NCI-H526 (cell line): ENCODE data around the gene CNOT1.
"Not testable (repeated sequence)": the region's sequence is repeated elsewhere in the genome, so short reads cannot be mapped to it uniquely, and the experiment has no call there.

ENCODE experiments used
- DNase-seq, 2 experiments: peaks; one replicate each; lab custom pipeline; 2025; lab: John Stamatoyannopoulos, UW

Gene CNOT1

DNA sequence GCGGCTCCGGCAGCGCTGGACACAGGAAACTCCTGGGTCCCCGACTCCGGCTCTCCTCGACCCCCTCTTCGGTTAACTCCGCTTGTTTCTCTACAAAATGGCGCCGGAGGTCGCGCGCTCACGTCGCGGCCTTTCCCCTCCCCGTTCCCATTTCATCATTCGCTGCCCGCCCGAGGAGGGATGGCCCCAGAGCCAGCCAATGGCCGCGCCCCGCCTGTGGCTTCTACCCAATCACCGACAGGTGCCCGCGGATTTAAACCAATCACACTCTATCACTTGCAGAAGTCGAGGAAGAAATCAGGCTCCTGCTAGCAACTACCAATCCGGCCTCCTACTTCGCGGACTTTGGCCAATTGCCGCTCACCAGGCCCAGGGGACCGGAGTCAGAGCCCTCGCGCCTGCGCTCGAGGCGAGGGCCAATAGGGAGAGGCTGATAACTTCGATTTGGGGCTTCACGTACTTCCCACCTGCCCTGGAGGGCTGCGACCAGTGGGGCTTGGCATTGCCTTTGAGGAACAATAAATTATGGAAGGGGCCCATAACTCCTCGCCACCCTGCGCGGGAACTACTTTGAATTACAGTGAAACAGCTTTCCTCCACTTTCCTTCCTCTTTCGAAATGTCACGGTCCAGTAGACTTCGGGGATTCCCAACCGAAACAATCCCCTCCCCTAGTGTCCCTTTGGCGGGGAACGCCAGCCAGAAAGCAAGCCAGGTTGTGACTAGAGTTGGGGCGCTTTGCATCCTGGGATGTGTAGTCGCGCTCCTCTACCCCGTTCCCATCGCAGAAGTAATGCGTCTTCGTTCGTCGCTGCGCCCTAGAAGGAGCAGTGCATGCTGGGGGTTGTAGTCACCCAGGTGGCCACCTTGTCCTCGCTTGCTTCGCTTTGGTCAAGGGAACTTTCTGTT lies at the start of gene CNOT1:
Gene CNOT1 (minus strand): TSS at position 94 of the 908 bp plus-strand sequence. CDS start 30,489 bp downstream, outside the sequence.
- DNase-seq = peak; percentile 96

- no peak for DNase-seq
Observed at GRCh38 chr16:58678716-58679115, 49.1 kb upstream of the CNOT1 start.

- no peak for DNase-seq
Observed at GRCh38 chr16:58678269-58678668, 48.6 kb upstream of the CNOT1 start.

- no peak for DNase-seq
Observed at GRCh38 chr16:58670946-58671583, 41.4 kb upstream of the CNOT1 start.

- DNase-seq = no peak
Observed at GRCh38 chr16:58670177-58670576, 40.6 kb upstream of the CNOT1 start.

DNA sequence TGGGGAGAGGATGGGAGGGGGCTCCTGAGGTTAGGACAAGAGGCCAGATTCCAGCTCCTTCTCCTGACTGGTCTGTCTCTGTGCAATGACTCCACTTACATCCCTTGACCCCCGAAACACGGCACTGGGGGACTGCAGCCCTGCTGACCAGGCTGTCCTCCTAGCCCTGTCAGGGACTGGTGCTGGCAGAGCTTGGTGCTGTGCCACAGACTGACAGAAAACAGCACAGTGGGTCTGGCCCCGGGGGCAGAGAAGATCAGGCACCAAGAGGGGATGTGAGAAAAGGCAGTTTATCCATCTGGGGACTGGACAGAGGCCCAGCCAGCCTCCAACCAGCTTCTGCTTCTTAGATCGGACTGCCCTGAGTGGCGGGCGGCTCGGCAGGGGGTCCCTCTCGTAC lies 35.6 kb upstream of the CNOT1 start:
- no peak for DNase-seq

- peak in 1 of 2 experiments; percentile 60 for DNase-seq
Observed at GRCh38 chr16:58661199-58661830, 31.7 kb upstream of the CNOT1 start.

GRCh38 chr16:58659911-58660310 lies 30.3 kb upstream of the CNOT1 start:
- DNase-seq = not testable (repeated sequence)

- no peak for DNase-seq
Observed at GRCh38 chr16:58658796-58659211, 29.2 kb upstream of the CNOT1 start.

- DNase-seq = no peak
Observed at GRCh38 chr16:58656899-58657298, 27.3 kb upstream of the CNOT1 start.

DNA sequence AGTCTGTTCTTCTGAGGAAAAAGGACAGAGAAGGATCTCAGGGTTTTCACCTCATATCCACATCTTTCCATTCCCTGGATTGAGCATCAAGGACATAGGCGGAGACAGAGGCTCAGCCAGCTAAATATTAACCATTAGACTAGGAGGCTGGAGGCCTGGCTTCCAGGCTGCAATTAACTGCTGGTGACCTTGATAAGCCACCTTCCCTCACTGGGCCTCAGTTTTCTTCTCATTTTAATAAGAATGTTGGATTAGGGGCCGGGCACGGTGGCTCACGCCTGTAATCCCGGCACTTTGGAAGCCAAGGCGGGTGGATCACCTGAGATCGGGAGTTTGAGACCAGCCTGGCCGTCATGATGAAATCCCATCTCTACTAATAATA lies 25.6 kb upstream of the CNOT1 start:
- no peak for DNase-seq

DNA sequence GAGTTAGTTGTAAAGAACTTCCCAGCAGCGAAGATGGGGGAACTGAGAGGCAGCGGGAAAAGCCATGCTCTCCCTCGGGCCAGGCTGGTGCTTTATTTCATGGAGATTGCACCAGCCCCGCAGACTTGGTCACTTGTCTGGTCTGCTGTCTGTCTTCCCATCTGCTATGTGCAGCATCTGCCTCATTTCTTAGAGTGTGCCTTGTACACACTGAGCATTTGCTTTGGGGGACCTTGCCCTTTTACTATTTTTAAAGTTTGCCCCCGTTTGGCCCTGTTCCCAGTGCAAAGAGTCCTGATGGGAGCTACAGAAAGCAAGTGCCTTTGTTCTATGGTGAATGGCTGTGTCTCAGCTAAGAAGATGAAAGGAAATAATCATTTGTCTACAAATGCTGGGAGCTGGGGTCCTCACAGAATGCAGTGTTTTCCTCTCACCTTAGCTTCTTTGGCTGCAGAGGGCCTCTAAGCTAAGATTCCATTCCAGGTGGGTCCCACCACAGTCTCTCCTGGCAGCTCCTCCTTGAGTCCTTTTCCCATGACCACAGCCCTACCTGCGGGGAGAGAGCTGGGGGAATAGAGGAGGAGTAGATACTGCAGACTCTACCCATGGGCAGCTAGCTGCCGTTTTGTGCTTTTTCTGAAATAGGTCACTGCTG lies 25.1 kb upstream of the CNOT1 start:
- DNase-seq = no peak

DNA sequence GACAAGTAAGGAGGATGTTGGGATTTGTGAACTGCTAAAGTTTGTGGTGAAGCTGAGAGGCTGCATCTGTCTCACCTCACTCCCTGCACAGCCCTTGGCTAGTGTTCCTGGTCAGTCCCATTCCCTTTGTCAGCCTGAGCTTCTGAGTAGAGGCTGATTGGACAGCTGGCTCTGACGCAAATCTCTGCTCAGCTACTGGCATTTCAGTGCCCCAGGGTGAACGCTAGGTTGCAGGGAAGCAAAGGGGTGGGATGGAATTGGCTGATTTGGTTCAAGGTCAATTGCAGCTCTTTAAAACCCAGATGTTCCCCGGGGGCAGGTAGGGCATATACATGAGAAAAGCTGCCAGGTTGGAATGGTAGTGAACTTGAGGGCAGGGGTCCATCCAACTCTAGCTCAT lies 23.1 kb upstream of the CNOT1 start:
- DNase-seq = no peak

GRCh38 chr16:58651965-58652348 lies 22.3 kb upstream of the CNOT1 start:
- DNase-seq = no peak

- DNase-seq = no peak
Observed at GRCh38 chr16:58649707-58650106, 20.1 kb upstream of the CNOT1 start.

DNA sequence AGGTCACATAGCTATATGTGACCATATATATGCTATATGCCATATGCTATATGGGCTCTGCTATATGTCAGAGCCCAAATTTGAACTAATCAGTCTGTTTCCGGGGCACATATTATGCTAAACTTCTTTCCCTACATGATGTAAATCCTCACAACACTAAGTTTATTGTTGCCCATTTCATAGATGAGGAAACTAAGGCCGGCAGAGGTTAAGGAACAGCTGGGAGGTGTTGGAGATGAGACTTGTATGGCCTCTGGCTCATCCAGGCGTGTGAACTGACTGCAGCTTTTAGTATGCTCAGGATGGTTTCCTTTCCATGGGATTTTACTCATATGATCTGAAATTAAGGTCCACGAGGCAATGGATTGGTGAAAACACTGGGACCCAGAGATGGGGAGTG lies 17.5 kb upstream of the CNOT1 start:
- no peak for DNase-seq

DNA sequence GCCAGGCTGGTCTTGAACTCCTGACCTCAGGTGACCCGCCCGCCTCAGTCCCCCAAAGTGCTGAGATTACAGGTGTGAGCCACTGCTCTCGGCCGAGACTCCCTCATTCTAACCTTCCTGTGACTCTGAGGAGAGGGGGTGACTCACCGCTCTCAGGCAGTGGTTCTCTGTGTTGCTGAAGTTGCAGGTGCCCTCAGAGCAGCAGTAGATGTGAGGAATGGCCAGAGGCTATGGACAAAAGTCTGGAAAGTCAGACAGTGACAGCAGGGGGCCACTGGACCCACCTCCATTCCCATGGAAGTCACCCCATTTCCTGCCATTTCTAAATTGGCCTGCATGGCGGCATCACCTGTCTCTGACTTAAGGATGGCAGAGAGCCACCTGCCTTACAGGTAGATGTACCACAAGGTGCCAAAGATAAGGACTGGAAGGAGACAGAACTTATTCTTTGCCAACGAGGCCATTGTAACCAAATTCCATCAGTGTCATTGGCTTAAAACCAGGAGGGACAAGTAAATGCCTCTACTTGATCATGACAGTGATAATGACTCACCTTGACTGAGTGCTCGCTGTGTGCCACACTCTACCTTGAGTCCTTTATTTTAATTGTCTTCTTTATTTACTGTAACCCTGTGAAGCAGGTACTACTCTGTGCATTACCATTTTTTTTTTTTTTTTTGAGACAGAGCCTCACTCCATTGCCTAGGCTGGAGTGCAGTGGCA lies 15.3 kb upstream of the CNOT1 start:
- DNase-seq = no peak

DNA sequence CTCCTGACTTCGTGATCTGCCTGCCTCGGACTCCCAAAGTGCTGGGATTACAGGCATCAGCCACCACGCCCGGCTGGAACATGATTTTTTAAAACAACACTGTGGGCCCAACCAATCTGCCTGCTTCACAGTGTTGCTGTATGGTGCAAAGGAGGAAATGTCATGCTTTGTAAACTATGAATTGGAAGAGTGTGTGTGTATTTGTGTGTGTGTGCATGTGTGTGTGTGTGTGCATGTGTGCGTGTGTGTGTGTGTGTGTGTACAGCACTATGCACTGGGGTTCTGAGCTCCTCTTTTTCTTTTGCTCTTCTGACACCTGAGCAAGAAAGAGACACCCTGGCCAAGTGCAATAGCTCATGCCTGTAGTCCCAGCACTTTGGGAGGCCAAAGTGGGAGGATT lies 14.5 kb upstream of the CNOT1 start:
- DNase-seq = no peak

GRCh38 chr16:58640949-58641348 lies 11.3 kb upstream of the CNOT1 start:
- no peak for DNase-seq

- no peak for DNase-seq
Observed at GRCh38 chr16:58639836-58640235, 10.2 kb upstream of the CNOT1 start.

DNA sequence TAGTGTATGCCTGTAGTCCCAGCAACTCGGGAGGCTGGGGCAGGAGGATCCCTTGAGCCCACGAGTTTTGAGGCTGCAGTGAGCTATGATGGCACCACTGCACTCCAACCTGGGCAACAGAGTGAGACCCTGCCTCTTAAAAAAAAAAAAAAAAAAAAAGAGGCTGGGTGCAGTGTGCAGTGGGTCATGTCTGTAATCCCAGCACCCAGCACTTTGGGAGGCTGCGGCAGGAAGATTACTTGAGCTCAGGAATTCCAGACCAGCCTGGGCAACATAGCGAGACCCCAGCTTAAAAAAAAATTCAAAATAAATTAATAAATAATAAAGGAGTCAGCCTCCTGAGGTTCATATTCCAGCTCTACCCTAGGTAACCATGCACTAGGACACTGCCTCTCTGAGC lies 9.6 kb upstream of the CNOT1 start:
- DNase-seq = no peak
